ENCODE results near the gene FAM180A.

DNA sequence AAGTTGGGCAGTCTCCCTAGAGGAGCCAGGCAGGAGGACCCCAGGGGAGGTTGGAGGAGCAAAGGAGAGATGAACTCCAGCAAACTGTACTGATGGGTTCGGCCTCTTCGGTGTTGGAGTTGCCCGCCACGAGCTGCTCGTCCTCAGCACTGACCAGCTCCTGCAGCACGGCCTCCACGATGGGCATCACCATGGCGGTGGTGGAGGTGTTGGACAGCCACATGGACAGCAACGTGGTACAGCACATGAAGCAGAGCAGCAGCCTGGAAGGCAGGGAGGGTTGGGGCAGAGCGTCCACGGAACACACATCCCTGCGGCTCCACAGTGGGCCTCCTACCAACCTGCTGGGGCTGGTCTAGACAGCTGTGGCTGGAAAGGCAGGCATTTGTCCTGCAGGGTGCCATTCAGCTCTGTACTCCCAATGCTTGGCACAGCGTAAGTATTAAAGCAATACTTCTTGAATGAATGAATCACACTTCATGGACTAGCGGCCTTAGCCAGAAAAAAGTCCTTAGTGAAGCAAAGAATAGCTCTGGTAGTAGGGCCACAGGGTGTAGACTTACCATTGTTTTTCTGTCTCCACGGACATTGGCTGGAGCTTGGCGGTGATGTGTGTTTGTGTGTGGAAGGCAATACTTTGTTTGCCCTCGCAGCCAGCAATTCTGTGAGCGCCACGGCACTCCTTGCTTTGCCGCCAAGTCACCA, 42.4 kb downstream of the FAM180A start:
- TF ChIP-seq, protein P1, sequence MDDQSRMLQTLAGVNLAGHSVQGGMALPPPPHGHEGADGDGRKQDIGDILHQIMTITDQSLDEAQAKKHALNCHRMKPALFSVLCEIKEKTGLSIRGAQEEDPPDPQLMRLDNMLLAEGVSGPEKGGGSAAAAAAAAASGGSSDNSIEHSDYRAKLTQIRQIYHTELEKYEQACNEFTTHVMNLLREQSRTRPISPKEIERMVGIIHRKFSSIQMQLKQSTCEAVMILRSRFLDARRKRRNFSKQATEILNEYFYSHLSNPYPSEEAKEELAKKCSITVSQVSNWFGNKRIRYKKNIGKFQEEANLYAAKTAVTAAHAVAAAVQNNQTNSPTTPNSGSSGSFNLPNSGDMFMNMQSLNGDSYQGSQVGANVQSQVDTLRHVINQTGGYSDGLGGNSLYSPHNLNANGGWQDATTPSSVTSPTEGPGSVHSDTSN (IDR thresholded peaks at IDR 0.05): no peak
- TF ChIP-seq, protein P2, sequence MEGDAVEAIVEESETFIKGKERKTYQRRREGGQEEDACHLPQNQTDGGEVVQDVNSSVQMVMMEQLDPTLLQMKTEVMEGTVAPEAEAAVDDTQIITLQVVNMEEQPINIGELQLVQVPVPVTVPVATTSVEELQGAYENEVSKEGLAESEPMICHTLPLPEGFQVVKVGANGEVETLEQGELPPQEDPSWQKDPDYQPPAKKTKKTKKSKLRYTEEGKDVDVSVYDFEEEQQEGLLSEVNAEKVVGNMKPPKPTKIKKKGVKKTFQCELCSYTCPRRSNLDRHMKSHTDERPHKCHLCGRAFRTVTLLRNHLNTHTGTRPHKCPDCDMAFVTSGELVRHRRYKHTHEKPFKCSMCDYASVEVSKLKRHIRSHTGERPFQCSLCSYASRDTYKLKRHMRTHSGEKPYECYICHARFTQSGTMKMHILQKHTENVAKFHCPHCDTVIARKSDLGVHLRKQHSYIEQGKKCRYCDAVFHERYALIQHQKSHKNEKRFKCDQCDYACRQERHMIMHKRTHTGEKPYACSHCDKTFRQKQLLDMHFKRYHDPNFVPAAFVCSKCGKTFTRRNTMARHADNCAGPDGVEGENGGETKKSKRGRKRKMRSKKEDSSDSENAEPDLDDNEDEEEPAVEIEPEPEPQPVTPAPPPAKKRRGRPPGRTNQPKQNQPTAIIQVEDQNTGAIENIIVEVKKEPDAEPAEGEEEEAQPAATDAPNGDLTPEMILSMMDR (IDR thresholded peaks at IDR 0.05): no peak
- TF ChIP-seq EZH2phosphoT487 (IDR thresholded peaks at IDR 0.05; ENCODE audit: borderline replicate concordance, low read depth): no peak
